Loucy (cell line): ENCODE measurements around the gene STT3A.
"Not testable (repeated sequence)": the region's sequence is repeated elsewhere in the genome, so short reads cannot be mapped to it uniquely, and the experiment has no call there.

ENCODE experiments used
- CTCF ChIP-seq: fragments of 200-600 bp; sonication (generic); conservative IDR thresholded peaks from 2 replicates; pipeline ENCODE4 v1.5.1; 2014; ENCODE audit warnings: mild to moderate bottlenecking, antibody characterized with exemption, low read length
- EZH2phosphoT487 ChIP-seq: fragments of 200-600 bp; IDR thresholded peaks from 2 replicates; pipeline ENCODE4 v1.6.1; 2018; ENCODE audit warnings: antibody characterized with exemption, mild to moderate bottlenecking, moderate library complexity, borderline replicate concordance

GRCh38 chr11:125577181-125577580, 15.5 kb upstream of the STT3A start:
- TF ChIP-seq CTCF, EZH2phosphoT487: not testable (repeated sequence)
